Caki2 (cell line): ENCODE data around the gene SIK3. TPM values are rescaled to one million over a fixed set of nuclear protein-coding genes. Genes with fewer than 3 reads are reported as not detected.

ENCODE experiments used
- DNase-seq: peaks from one replicate; pipeline ENCODE4 v3.0.0-alpha.2; 2015; ENCODE audit warnings: low read depth
- in situ Hi-C: cut with HindIII; loops from 2 replicates; pipeline ENCODE4 v1.10.0; 2016; ENCODE audit warnings: low sequenced_read_pairs, low pct_unique_long_range_greater_than_20kb, mixed read lengths
- total RNA-seq: library from RNA; depleted of rRNA; stranded (reverse); fragments of >200 nt; shearing (Covaris generic); gene quantifications from 2 replicates; pipeline ENCODE4 v1.2.3, GENCODE V29; 2014; ENCODE audit warnings: low replicate concordance

The SIK3 gene
- total RNA-seq, 1 experiment from 2014 or later: 5.6 TPM

DNA sequence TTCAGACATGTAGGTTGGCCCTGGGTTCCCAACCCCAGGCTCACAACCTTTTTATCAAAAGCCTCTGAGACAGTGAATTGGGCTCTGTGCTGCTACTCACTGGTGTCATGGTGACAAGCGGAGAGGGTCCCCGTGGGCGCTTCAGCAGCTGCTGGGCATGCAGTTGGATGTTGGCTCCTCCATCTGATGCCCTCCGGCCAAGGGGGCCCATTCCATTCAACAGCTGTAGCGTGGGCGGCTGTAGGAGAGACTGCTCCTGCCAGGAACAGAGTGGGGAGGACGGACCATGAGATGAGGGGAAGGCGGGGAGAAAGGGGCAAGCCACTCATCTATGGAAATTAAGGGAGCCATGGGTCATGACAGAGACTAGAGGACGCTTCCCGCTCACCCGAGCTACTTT, 224.8 kb downstream of the SIK3 start:
- DNase-seq: no peak
- in situ Hi-C loops: no loop called here

DNA sequence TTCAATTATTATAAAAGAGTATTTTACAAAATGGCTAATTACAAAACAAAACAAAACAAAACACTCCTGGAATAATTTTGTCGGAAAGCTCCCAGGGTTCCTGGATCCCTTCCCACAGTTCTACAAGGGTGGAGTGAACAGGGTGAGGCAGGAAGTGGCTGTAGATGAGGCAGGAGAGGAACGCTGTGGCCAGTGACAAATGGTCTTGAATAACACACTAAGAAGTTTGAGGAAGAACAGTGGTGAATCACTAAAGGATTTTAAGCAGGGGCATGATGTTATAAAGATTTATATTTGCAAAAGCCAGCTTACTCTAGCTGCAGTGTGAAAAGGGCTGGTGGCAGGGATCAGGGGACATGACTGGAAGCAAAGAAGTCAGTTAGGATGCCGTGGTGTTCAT, 227.0 kb downstream of the SIK3 start:
- in situ Hi-C loops: no loop called here
- DNase-seq: no peak

DNA sequence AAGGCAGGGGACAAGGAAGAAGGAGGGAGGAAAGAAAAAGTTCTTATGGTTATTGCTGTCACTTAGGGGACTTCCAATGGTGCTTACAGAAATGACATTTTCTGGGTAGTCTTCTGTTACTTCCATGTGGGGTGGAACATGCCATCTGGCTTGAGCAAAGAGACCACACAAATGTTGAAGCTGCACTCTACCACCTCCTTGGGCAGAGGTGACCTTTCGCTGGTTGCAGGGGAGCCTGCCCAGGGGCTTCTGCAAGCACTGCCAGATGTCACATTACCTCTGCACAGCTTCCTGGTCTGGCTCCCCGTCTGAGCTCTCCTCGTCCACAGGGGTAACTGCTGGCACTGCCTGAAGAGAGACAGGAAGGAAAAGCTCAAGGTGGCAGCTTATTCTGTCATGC, 228.2 kb downstream of the SIK3 start:
- in situ Hi-C loops: no loop called here
- DNase-seq: no peak

DNA sequence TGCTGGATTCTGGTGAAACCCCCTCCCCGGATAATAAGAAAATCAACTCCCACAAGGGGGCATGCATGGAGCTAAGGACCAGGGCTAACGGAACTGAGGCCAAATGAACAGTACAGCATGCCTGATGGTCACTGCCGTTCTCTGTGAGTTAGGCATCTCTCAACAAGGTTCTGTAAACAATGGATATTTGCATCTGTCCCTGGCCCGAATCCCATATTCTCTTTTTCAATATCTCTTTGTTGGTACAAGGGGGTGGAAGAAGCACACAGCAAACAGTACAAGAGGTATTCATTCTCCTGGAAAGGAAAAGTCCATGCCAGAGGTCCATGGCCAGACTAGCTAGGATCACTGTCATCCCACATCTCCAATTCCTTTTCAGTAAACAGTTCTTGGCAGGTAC, 228.6 kb downstream of the SIK3 start:
- no peak for DNase-seq
- in situ Hi-C loops: no loop called here

DNA sequence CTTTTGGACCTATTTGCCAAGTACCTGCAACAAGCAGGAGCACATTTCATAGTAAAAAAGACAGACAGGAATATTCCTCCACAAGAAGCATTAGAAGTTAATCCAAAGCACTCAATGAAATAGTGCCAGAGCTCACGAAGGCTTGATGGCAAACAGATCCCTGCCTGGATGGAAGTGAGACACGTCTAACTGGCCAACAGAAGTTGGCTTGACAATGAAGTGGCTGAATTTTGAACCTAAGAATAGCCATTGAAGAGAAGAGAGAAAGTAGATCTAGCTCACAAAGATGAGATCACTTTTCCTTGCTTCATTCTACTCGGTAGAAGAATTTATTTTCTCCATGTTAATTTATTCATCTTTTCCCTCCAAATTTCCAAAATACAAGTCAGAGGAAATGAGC, 230.2 kb downstream of the SIK3 start:
- in situ Hi-C loops: no loop called here
- DNase-seq: no peak

GRCh38 chr11:116867619-116868018, 230.6 kb downstream of the SIK3 start:
- in situ Hi-C loops: no loop called here
- DNase-seq: no peak

DNA sequence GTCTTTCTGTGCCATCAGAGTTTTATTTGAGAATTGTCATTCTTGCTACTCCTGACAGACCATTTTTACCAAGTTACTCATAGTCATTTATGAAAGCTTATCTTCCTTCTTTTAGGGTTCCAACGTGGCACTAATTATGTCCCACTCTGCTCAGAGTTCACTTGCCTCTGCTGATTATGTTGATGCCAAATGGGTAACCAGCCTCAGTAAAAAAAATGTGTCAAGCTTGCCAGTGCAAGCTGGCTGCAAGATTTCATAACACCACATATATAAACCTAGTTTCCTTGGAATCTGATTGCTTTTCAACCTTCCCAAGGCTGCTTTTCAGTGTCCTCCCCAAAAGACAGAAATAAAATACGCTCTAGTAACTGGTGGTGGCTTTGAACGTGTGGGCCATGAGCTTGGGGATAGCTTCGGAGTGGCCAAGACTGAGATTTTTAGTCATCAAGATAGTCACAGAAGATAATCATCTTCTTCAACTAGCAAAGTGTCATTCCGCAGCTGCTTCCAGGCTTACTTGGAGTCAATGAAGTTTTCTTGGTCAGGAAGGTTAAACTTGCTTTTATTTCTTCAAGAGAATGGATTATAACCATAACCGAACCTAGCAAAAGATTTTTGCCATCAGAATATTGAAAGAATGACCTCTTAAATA, 231.3 kb downstream of the SIK3 start:
- in situ Hi-C loops: no loop called here
- no peak for DNase-seq

- in situ Hi-C loops: no loop called here
- no peak for DNase-seq
Observed at GRCh38 chr11:116865696-116866095, 232.5 kb downstream of the SIK3 start.

DNA sequence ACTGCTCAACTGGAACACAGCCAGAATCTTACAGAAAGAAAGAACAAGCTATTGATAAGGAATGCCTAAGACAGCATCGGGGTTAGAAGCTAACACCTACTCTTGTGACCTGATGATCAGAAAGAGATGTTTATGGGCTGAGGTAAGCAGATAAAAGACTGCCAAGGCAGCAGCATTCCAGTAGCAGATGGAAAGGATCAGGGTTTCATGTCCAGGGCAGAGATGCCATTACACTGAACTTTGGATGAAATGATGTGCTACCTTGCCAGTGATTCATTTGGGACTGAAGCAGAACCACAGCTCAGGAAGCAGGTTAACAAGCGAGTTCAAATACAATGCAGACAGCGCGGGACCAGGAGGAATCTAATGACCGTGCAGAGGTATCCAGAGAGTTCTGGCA, 233.7 kb downstream of the SIK3 start:
- in situ Hi-C loops: no loop called here

GRCh38 chr11:116862951-116863350, 235.3 kb downstream of the SIK3 start:
- DNase-seq: no peak
- in situ Hi-C loops: no loop called here

More for the DNA sequence above, 233.7 kb downstream of the SIK3 start:
- no peak for DNase-seq

DNA sequence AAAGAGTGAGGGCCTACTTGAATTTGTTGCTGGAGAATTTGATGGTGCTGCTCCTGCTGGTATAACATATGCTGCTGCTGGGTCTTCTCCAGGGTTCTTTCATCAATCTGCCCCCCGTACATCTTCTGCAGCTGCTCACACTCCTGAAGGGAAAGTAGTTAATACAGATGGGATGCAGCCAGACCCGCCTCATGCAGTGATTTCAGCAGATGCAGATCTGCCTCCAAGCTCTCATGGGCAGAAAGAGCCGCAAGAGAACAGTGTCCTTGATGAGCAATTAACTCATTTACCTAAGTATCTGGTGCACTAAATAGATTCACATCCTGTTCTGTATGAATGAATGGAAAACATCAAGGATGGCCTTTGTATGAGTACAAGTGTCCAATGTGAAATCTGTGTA, 236.0 kb downstream of the SIK3 start:
- in situ Hi-C loops: no loop called here
- DNase-seq: no peak

- in situ Hi-C loops: no loop called here
Observed at GRCh38 chr11:116861539-116861938, 236.7 kb downstream of the SIK3 start.

DNA sequence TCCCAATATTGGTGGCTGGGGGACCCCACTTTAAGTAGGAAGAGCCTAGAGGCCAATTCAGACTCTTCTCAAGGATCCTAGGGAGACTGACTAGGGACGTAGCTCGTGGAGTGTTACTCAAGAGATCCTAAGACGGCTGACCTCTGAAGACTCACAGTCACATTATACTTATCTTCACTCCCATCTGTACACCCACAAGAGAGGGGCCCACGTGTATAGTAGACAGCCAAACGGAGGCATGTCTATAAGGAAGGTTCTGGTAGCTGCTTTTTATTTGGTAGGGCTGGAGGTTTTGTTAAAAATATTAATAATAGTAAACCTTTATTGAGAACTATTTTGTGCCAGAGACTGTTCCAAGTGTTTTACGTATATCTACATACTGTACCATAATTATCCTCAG, 237.9 kb downstream of the SIK3 start:
- DNase-seq: no peak
- in situ Hi-C loops: no loop called here

More at GRCh38 chr11:116861539-116861938, 236.7 kb downstream of the SIK3 start:
- no peak for DNase-seq

DNA sequence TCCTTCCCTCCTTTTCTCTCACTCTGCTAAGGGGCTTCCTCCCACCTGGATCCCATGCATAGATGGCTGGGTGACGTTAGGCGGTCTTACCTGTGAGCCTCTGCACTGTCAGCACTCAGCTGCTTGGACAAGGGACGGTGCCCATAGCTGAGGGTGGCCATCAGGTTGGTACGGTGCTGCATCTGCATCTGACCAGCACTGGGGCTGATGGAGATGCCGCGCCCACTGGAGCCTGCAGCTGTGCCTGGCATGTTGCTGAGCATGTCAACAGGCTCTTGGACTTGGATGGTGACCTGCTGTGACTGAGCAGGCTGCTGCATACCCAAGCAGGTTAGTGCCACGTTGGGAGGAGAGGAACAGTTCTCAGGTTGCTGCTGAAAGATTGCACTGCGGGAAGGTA, 239.1 kb downstream of the SIK3 start:
- in situ Hi-C loops: no loop called here

DNA sequence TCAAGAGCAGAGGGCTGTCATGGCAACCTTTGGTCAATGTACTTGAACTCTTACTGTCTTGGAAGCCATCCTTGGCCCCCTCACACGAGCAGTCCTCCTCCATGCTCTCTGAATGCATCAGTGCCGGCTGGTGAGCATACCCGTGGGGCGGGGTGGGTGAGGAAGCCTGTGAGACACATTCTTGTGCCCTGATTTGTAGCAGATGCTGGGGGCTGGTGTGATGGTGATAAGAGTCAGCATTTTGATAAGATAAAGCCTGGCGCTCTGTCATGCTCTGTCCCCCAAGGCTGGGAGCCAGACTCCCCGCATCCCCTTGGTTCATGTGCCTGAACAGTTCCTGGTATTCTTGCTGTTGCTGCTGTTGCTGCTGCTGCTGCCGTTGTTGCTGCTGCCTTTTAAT, 240.3 kb downstream of the SIK3 start:
- in situ Hi-C loops: no loop called here
- DNase-seq: no peak

More for the DNA sequence above, 239.1 kb downstream of the SIK3 start:
- DNase-seq: no peak

DNA sequence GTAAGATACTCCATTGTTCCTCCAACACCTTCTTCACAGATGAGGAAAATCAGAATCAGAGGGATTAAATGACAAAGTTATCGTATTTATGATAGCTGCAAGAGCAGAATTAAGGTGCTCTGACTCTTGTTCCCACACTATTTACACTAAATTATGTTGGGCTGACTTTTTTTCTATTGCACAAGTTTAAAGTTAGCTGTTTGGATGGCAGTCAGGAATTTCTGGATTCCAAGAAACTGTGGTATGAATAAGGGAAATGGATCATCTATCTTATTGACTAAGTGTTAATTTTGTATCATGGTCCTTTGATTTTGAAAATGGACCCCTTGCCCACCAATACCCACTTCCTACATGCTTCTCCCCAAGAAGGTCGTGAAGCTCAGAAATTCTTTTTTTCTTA, 240.9 kb downstream of the SIK3 start:
- in situ Hi-C loops: no loop called here
- DNase-seq: no peak

GRCh38 chr11:116856423-116856822, 241.8 kb downstream of the SIK3 start:
- no peak for DNase-seq
- in situ Hi-C loops: no loop called here

DNA sequence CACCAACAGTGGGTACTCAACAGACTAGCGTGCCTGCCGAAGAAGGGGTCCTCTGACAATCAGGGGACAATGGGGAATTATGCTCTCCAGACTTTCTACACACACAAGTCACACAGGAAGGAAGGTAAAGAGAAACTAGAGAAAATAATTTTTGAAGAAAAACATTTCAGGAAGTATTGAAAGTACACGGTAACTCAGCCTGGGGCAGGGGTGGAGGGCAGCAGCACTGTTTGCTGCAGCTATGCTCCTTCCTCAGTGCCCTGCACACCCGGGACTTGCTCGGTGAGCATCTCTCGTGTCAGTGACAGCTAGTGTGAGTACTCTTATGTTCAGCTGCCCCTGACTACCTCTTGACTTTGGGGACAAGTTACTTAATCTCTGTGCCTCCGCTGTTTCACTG, 242.8 kb downstream of the SIK3 start:
- no peak for DNase-seq
- in situ Hi-C loops: no loop called here

DNA sequence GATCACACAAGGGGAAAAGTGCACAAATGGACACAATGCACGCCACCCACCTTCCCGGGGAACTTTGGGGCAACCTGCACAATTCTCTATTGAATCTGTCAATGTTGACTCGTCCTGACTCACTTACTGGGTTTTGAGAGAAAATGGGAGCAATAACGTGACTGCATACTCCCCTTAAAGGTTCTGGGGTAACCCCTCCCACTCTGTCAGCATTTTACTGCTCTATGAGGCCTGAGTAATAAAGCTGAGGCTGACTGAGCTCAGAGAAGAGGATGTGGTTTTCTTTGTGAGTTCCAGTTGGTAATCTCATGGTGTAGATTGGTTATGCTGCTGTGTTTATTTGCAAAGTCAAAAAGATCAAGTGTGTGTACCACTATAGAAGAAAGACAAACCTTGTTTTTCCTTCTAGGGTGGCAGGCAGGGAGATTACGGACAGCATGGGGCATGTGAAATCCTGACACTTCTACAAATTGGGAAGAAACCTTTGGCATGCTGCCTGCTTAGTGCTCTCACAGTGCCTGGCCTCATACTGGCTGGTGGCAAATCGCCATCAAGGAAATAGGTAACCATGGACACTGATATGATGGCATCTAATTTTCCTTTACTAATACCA, 244.7 kb downstream of the SIK3 start:
- DNase-seq: peak; percentile 79
- in situ Hi-C loops: no loop called here
